LHCN-M2 (cell line): ENCODE results near the gene SYT17. TPM values are rescaled to one million over a fixed set of nuclear protein-coding genes. Genes with fewer than 3 reads are reported as not detected.

Experiments
- DNase-seq: peaks from one replicate; pipeline ENCODE4 v3.0.0-alpha.2; 2012; ENCODE audit warnings: low read depth
- total RNA-seq: library from RNA; depleted of rRNA; stranded (reverse); fragments of >200 nt; gene quantifications from 2 replicates; pipeline ENCODE4 v1.2.3, GENCODE V29; 2014; rRNA removed

SYT17 gene
- total RNA-seq, 1 experiment from 2014 or later, result not detected

DNA sequence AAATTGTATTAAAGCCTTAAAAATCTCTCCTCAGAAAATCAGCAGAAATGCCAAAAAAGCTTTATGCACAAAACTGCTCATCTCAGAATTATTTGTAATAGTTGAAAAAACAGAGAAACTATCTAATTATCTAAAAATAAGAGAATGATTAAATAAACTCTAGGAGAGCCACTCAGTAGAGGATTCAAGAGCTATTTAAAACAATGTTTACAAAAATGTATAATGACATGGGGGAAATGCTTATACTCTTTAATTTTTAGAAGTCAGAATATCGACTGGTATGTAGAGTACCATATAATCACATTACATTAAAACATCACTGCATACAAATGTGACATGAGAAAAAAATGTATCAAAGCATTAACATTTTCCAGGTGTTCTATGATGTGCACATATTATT is 129.4 kb downstream of the SYT17 start:
- DNase-seq, result no peak

DNA sequence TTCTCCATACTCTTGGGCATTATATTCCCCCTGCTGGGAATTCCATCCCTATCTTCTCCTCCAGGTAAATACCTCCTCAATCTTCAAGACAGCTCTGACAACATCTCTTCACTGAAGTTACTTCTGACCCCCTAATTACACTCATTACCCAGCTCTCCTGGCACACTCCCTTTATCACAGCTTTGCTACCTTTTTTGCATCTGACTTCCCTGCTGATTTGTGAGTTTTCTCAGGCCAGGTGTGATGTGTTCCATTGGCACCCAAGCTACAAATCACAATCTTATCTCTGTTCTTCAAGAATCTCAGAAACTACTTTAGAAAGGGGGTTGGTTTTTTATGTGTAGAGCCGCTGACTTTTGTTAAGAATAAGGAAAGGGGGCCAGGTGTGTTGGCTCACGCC is 131.5 kb downstream of the SYT17 start:
- no peak for DNase-seq

DNA sequence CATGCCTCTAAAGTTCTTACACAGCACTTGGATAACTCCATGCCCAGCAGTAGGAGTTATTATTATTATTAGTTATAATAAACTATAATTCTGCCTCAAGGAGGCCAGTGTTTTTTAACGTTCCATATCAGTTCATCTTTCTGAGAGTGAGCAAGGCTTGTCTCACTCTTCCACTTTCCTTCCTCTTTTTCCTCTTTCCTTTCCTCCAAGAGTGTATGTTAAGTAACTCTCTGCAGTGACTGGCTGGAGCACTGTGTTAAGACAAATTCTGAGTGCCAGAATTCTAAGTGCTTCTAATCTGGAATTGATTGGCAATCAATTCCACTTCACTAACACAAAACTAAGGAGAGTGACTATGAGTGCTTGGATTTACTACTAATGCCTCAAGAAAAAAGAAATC is 133.9 kb downstream of the SYT17 start:
- no peak for DNase-seq

GRCh38 chr16:19304750-19305149 is 136.7 kb downstream of the SYT17 start:
- no peak for DNase-seq

DNA sequence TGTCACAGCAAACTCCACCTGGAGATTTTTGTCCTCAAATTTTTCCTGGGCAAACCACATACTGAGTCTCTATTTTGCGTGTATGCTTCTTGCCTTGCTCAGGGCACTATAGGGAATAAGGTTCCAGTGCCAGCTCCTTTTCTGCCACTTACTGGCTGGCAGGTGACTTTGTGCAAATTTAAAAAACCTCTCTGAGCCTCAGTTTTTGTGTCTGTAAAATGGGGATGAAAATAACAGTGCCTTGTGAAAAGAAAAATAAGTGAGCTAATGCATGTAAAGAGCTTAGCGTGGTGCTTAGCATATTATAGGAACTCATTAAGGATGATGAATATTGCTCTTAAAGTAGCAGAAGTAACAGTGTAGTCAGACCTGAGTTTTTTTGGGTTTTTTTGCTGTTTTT is 137.4 kb downstream of the SYT17 start:
- no peak for DNase-seq

GRCh38 chr16:19307587-19308241 is 139.7 kb downstream of the SYT17 start:
- no peak for DNase-seq

- DNase-seq, result no peak
These were observed 140.4 kb downstream of the SYT17 start for GRCh38 chr16:19308392-19308791.

DNA sequence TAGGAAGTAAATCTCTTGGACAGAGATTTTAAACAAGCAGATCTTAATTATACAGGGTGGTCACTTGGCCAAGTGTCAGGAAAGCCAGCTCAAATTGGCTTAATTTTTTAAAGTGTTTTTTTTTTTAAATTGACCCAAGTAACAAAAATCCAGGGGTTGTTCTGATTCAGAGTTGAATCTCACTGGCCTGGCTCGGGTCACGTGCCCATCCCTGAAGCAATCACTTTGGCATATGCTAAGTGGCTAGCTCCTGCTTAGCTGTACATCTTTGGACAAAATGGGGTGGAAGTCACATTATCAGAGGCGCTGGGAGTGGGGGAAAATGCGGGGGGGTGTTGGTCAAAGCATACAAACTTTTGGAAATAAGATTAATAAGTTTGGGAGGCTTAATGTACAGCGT is 141.1 kb downstream of the SYT17 start:
- no peak for DNase-seq

- DNase-seq, result no peak
These were observed 146.8 kb downstream of the SYT17 start for GRCh38 chr16:19314718-19315425.

DNA sequence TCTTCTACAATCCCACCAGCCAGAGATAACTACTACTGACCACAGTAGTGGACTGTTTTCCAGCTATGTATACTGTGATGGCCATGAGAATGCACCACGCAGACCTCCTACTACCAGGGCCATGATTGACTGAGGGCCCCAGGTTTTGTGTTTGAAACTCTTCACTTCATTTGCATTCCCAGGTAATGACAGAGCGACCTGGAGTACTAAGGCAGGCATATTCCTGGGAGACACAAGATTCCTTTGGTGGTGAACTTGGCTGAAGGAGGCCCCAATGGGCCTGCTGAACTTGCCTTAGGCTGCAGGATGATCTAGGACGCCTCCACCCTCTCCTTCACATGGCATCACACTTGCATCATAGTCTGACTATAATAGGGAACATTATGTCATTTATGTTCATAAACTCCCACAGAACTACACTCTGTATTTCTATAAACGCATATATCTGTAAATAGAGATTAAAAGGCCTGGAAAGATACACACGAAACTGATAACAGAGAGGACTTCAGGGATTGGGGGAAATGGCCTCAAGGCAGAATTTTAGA is 147.9 kb downstream of the SYT17 start:
- DNase-seq, result no peak

DNA sequence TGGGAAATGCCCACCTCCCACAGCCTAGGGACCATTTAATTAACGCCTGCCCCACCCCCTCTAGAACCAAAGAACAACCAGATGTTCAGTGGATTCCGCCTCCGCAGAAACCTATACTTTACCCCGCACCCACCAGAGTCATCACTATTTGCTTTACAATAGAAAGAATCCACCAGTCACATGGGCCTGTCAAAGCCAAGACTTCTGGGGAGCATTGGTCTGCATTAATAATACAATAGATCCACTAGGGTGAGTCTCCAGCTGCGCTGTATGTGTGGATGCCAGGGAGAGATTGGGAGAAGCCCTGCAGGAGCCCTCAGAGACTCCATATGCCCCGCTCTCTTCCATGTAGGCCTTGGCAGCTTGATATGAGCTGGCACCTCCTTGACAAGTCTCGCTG is 148.8 kb downstream of the SYT17 start:
- no peak for DNase-seq

Other genes starting within 250 kb of the SYT17 start
- gene SMG1, start 241.8 kb upstream of the SYT17 start, total RNA-seq, result 21.1 and 31.6 TPM in 2 replicates
- 2.1 and 2.8 TPM in 2 replicates for gene TMC7, start 184.3 kb upstream of the SYT17 start, total RNA-seq
- 11.9 and 17.8 TPM in 2 replicates for gene COQ7, start 100.6 kb upstream of the SYT17 start, total RNA-seq
- gene ITPRIPL2, start 54.3 kb upstream of the SYT17 start, total RNA-seq, result 37.9 and 42.3 TPM in 2 replicates
- not detected in 2 replicates for gene CLEC19A, start 117.5 kb downstream of the SYT17 start, total RNA-seq
- not detected in 2 replicates for gene TMC5, start 249.6 kb downstream of the SYT17 start, total RNA-seq